Central memory CD4-positive, alpha-beta T cell (primary cell): Measurements from ENCODE around the gene TRIM41.
"Not testable (repeated sequence)": the region's sequence is repeated elsewhere in the genome, so short reads cannot be mapped to it uniquely, and the experiment has no call there.

Experiments
- DNase-seq: peaks from one replicate; pipeline ENCODE4 v3.0.0; 2022

TRIM41 gene

GRCh38 chr5:181212080-181212479 is 11.0 kb upstream of the TRIM41 start:
- DNase-seq = no peak

- no peak for DNase-seq
Observed at GRCh38 chr5:181212934-181213333, 10.1 kb upstream of the TRIM41 start.

- not testable (repeated sequence) for DNase-seq
Observed at GRCh38 chr5:181214249-181214648, 8.8 kb upstream of the TRIM41 start.

GRCh38 chr5:181215997-181216989 is 6.8 kb upstream of the TRIM41 start:
- DNase-seq = peak; percentile 36

GRCh38 chr5:181217111-181217802 is 5.8 kb upstream of the TRIM41 start:
- peak; percentile 65 for DNase-seq

GRCh38 chr5:181217803-181218062 is 5.3 kb upstream of the TRIM41 start:
- DNase-seq = no peak

- DNase-seq = no peak
Observed at GRCh38 chr5:181218795-181219124, 4.3 kb upstream of the TRIM41 start.

GRCh38 chr5:181219262-181220177 is 3.6 kb upstream of the TRIM41 start:
- no peak for DNase-seq

GRCh38 chr5:181220178-181220515 is 2.9 kb upstream of the TRIM41 start:
- DNase-seq = no peak

GRCh38 chr5:181221105-181221791 is 1.8 kb upstream of the TRIM41 start:
- DNase-seq = peak; percentile 79

GRCh38 chr5:181221792-181222629 is 1.1 kb upstream of the TRIM41 start:
- DNase-seq = peak; percentile 94

- no peak for DNase-seq
Observed at GRCh38 chr5:181222630-181223057, 437 bp upstream of the TRIM41 start.

- DNase-seq = peak; percentile 54
Observed at GRCh38 chr5:181223729-181224389, 778 bp downstream of the TRIM41 start.

GRCh38 chr5:181224390-181225229 is 1.5 kb downstream of the TRIM41 start:
- DNase-seq = peak; percentile 43

- DNase-seq = no peak
Observed at GRCh38 chr5:181229996-181230395, 6.9 kb downstream of the TRIM41 start.

- DNase-seq = no peak
Observed at GRCh38 chr5:181230551-181230950, 7.5 kb downstream of the TRIM41 start.

GRCh38 chr5:181231432-181231831 is 8.4 kb downstream of the TRIM41 start:
- DNase-seq = no peak

- no peak for DNase-seq
Observed at GRCh38 chr5:181232593-181232992, 9.5 kb downstream of the TRIM41 start.

- no peak for DNase-seq
Observed at GRCh38 chr5:181233088-181233800, 10.2 kb downstream of the TRIM41 start.
